COLO829 (cell line): ENCODE data around the gene RPS15.

Source experiments
- DNase-seq: peaks from one replicate; pipeline ENCODE4 v3.0.0; 2012; ENCODE audit warnings: low spot score

RPS15 gene

GRCh38 chr19:1487576-1488281, 49.5 kb downstream of the RPS15 start:
- DNase-seq: no peak

DNA sequence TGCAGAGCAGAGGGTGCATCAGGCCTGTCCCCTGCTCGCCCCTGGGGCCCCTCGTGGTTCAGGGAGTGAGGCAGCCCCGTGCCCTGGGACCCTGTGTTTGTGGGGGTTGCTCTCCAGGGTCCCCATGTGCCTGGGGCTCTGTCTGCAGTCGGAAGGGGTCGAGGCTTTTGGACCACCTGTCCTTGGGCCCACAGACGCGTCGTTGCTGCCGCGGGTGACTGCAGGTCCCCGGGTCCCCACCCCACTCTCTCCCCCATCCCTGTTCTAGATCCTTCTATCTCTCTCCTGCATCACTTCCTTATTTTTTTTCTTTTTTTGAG, 50.0 kb downstream of the RPS15 start:
- DNase-seq: no peak

DNA sequence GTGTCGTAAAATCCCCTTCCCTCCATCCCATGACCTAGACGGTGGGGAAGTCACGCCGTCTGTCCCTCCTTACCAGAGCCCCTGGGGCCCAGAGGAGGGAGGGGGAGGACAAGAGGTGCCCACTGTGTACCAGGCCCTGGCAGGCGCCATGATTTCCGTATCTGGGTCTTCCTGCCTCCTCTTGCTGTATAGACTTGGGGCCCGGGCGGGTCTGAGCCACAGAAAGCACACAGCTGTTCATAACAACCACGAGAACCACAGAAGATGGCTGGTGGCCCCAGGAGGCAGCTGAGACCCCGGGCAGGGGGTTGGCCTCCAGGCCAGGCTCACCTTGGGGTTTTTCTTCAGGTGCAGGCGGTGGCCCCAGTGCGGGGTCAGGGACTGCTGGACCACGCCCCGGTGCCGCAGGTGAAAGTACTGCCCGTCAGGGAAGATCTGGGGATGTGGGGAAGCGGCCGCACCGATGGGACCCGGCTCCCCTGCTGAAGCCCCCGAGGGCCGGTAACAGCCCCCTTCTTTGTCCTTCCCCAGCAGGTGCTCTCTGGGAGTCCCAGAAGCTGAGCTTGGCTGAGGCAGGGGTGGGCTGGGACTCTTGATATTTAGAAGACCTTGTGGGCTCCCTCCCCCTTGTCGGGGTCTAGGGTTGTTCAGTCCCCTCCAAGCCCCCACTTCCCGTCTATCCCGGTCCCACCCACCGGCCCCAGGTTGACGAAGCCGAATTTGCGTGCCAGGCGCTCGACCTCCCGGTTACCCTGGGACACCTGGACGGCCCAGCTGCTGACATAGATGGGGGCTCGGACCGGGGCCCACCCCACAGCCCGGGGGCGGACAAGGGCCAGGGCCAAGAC, 51.5 kb downstream of the RPS15 start:
- no peak for DNase-seq
